PC-9 (cell line): ENCODE data around the gene FXYD6. TPM values are rescaled to one million over a fixed set of nuclear protein-coding genes. Genes with fewer than 3 reads are reported as not detected.

Experiments
- BruUV-seq: library from RNA; stranded (reverse); fragments of 400-500 nt; replicated peaks from 2 replicates; lab custom pipeline; 2021; lab: Mats Ljungman, UMichigan
- CTCF ChIA-PET: fragments of 300-600 bp; sonication (Branson Sonifier 250); formaldehyde crosslinking; loops from one replicate; lab custom pipeline; 2022; ENCODE audit warnings: antibody characterized with exemption; lab: Charles Lee
- POLR2A ChIA-PET: fragments of 300-600 bp; sonication (Branson Sonifier 250); formaldehyde crosslinking; loops from one replicate; lab custom pipeline; 2022; ENCODE audit warnings: antibody characterized with exemption; ENCODE audit not compliant: unreplicated experiment; lab: Charles Lee
- DNase-seq, 2 experiments: peaks; one replicate each; pipeline versions ENCODE4 v3.0.0 to v3.0.0-alpha.2; 2015 to 2022; ENCODE audit warnings: mixed read lengths in 1 of 2
- H2AFZ ChIP-seq: fragments of 200-600 bp; sonication (generic); 2 replicates; pipeline ENCODE4 v1.8.1; 2017; ENCODE audit warnings: antibody characterized with exemption
- H3F3A ChIP-seq: fragments of 200-600 bp; sonication (generic); 2 replicates; pipeline ENCODE4 v1.8.1; 2017; ENCODE audit warnings: antibody characterized with exemption, mild to moderate bottlenecking, low read depth; ENCODE audit not compliant: insufficient read depth
- H3K27ac ChIP-seq: fragments of 200-600 bp; sonication (generic); 2 replicates; pipeline ENCODE4 v1.6.1; 2016; ENCODE audit warnings: mixed run types
- H3K27me3 ChIP-seq: fragments of 200-600 bp; sonication (generic); 2 replicates; pipeline ENCODE4 v1.6.1; 2016; ENCODE audit warnings: low read depth, mixed run types; ENCODE audit not compliant: insufficient read depth
- H3K36me3 ChIP-seq: fragments of 200-600 bp; sonication (generic); 2 replicates; pipeline ENCODE4 v1.6.1; 2016; ENCODE audit warnings: low read depth, mixed run types
- H3K4me1 ChIP-seq: fragments of 200-600 bp; sonication (generic); replicated peaks from 2 replicates; pipeline ENCODE4 v1.6.1; 2016; ENCODE audit warnings: mixed run types; ENCODE audit not compliant: insufficient read depth
- H3K4me2 ChIP-seq: fragments of 200-600 bp; sonication (generic); 2 replicates; pipeline ENCODE4 v1.6.1; 2017; ENCODE audit warnings: mixed run types
- H3K4me3 ChIP-seq: fragments of 200-600 bp; sonication (generic); 2 replicates; pipeline ENCODE4 v1.6.1; 2016; ENCODE audit warnings: mixed run types
- H3K79me2 ChIP-seq: fragments of 200-600 bp; sonication (generic); 2 replicates; pipeline ENCODE4 v1.6.1; 2017; ENCODE audit warnings: low read depth, mixed run types
- H3K9me2 ChIP-seq: fragments of 200-600 bp; sonication (generic); 2 replicates; pipeline ENCODE4 v1.8.1; 2017; ENCODE audit warnings: mild to moderate bottlenecking; ENCODE audit not compliant: insufficient read depth
- H3K9me3 ChIP-seq: fragments of 200-600 bp; sonication (generic); 2 replicates; pipeline ENCODE4 v1.8.1; 2016; ENCODE audit warnings: low read depth; ENCODE audit not compliant: insufficient read depth
- H4K20me1 ChIP-seq: fragments of 200-600 bp; sonication (generic); 2 replicates; pipeline ENCODE4 v1.8.1; 2017; ENCODE audit not compliant: insufficient read depth
- CTCF ChIP-seq: fragments of 200-600 bp; sonication (generic); conservative IDR thresholded peaks from 2 replicates; pipeline ENCODE4 v1.6.1; 2017; ENCODE audit warnings: mixed run types, antibody characterized with exemption, mild to moderate bottlenecking, moderate library complexity
- EZH2 ChIP-seq: fragments of 200-600 bp; sonication (generic); IDR thresholded peaks from 2 replicates; pipeline ENCODE4 v1.8.0; 2017; ENCODE audit warnings: antibody characterized with exemption, low read depth
- intact Hi-C: fragments of 100-400 bp; cut with micrococcal nuclease; formaldehyde crosslinking; loops from one replicate; pipeline ENCODE4 v1.10.0; 2022; ENCODE audit not compliant: unreplicated experiment
- total RNA-seq: library from RNA; stranded (reverse); gene quantifications from 2 replicates; pipeline ENCODE4 v1.2.3, GENCODE V29; 2021

FXYD6 gene
- total RNA-seq, 1 experiment from 2014 or later: 0.20 TPM

- H3K27me3 ChIP-seq: no peaks in the 10 kb centered on the region
- peaks cover 3% of the 10 kb centered on the region; the same call in 1 of the 2 replicates for H3F3A ChIP-seq
- BruUV-seq: no TSS peak
- peaks cover 24% of the 10 kb centered on the region for H3K4me1 ChIP-seq
- no peaks in the 10 kb centered on the region for H3K36me3 ChIP-seq
- H3K79me2 ChIP-seq: peaks cover 17% of the 10 kb centered on the region
- CTCF ChIA-PET: no interaction called here
- no peak overlapping the region for H3K4me3 ChIP-seq
- H4K20me1 ChIP-seq: peaks cover 3% of the 10 kb centered on the region; the same call in 1 of the 2 replicates
- no peaks in the 10 kb centered on the region for H3K9me3 ChIP-seq
- no peak overlapping the region for H3K27ac ChIP-seq
- H3K9me2 ChIP-seq: no peaks in the 10 kb centered on the region
- H2AFZ ChIP-seq: no peak overlapping the region
- POLR2A ChIA-PET: no interaction called here
- no peak for TF ChIP-seq CTCF
- no peak for TF ChIP-seq EZH2
- no peak for DNase-seq
- H3K4me2 ChIP-seq: no peak overlapping the region
- intact Hi-C loops: no loop called here
Measured at GRCh38 chr11:117924631-117925170, 48.2 kb upstream of the FXYD6 start.

DNA sequence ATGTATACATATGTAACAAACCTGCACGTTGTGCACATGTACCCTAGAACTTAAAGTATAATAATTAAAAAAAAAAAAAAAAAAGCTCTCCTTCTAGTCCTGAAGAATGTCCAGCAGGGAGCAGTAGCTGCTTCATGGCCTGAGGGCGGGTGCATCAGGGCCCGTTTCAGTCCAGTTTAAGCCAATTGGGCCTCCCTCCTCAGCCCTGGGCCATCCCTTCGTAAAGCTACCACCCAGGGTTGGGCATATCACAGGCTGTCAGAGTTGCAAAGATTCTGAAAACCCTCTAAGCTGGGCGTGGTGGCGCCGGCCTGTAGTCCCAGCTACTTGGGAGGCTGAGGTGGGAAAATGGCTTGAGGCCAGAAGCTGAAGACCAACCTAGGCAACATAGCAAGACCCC, 47.3 kb upstream of the FXYD6 start:
- TF ChIP-seq EZH2 (no peak), CTCF (peak; percentile 34; the same call in 1 of the 2 replicates)
- Histone ChIP-seq H2AFZ (no peak overlapping the region), H3K4me2 (no peak overlapping the region), H3K79me2 (peaks cover 13% of the 10 kb centered on the region), H3K36me3 (no peaks in the 10 kb centered on the region), H3K27ac (no peak overlapping the region), H4K20me1 (peaks cover 9% of the 10 kb centered on the region; the same call in 1 of the 2 replicates), H3K9me3 (no peaks in the 10 kb centered on the region), H3K9me2 (no peaks in the 10 kb centered on the region), H3K4me3 (no peak overlapping the region), H3F3A (no peaks in the 10 kb centered on the region; the same call in 1 of the 2 replicates), H3K27me3 (no peaks in the 10 kb centered on the region), H3K4me1 (peaks cover 21% of the 10 kb centered on the region)
- no TSS peak for BruUV-seq
- intact Hi-C loops: no loop called here
- POLR2A ChIA-PET: no interaction called here
- no peak for DNase-seq
- CTCF ChIA-PET: no interaction called here

GRCh38 chr11:117923275-117923674, 46.8 kb upstream of the FXYD6 start:
- H3F3A ChIP-seq: no peaks in the 10 kb centered on the region; the same call in 1 of the 2 replicates
- H4K20me1 ChIP-seq: peaks cover 9% of the 10 kb centered on the region; the same call in 1 of the 2 replicates
- H3K4me2 ChIP-seq: no peak overlapping the region
- H3K36me3 ChIP-seq: no peaks in the 10 kb centered on the region
- CTCF ChIA-PET: no interaction called here
- TF ChIP-seq EZH2: no peak
- TF ChIP-seq CTCF: no peak
- peaks cover 16% of the 10 kb centered on the region for H3K4me1 ChIP-seq
- H3K27ac ChIP-seq: no peak overlapping the region
- H2AFZ ChIP-seq: no peak overlapping the region
- no peak for DNase-seq
- H3K27me3 ChIP-seq: no peaks in the 10 kb centered on the region
- intact Hi-C loops: no loop called here
- H3K4me3 ChIP-seq: no peak overlapping the region
- no peaks in the 10 kb centered on the region for H3K9me3 ChIP-seq
- no TSS peak for BruUV-seq
- H3K79me2 ChIP-seq: peaks cover 10% of the 10 kb centered on the region
- POLR2A ChIA-PET: no interaction called here
- no peaks in the 10 kb centered on the region for H3K9me2 ChIP-seq
